ENCODE results near the gene ZG16.
"Not testable (repeated sequence)": the region's sequence is repeated elsewhere in the genome, so short reads cannot be mapped to it uniquely, and the experiment has no call there.

The ZG16 gene, protein sequence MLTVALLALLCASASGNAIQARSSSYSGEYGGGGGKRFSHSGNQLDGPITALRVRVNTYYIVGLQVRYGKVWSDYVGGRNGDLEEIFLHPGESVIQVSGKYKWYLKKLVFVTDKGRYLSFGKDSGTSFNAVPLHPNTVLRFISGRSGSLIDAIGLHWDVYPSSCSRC

DNA sequence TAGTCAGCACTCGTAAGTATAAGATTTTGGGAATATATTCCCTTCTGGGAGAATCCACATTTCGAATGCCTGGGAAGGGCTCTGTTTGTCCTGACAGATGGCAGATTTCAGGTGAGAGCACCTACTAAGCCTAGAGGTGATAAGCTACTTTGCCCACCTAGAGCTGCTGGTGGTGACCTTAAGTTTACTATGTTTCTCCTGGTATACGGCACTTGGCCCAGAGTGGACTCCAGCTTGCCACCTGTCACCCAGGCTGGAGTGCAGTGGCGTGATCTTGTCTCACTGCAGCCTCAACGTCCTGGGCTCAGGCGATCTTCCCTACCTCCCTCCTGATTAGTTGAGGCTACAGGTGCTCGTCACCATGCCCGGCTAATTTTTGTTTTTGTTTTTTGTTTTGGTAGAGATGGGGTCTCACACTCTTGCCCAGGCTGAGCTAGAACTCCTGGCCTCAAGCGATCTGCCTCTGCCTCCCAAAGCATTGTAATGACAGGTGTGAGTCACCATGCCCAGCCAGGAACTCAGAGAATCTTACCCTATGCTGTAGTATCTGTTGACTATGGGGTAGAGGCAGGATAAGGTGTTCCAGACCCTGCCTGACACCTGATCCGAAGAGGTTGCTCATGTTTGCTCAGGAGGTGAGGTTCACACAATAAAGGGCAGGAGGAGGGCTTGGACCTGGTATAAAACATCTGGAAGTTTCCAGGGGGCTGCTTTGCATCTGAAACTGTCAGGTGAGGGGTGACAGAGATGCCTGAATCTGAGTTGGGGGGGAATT lies at the start of gene ZG16:
TSS of gene ZG16 (plus strand) at position 681 of the 775 bp plus-strand sequence. CDS start 1,011 bp downstream, outside the sequence.
- DNase-seq: no peak

- no peak for DNase-seq
Observed at GRCh38 chr16:29729116-29729521, 48.9 kb upstream of the ZG16 start.

DNA sequence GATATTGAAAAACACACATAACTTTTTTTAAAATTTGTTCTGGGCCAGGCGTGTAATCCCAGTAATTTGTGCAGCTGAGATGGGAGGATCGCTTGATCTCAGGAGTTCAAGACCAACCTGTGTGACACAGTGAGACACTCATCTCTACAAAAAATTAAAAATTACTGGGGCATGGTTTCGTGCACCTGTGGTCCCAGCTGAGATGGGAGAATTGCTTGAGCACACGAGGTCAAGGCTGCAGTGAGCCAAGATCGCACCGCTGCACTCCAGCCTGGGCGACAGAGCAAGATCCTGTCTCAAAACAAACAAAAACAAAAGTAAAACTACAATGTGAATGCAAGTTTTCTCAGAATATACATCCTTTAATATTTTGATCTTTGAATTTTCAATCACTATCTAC lies 47.4 kb upstream of the ZG16 start:
- DNase-seq: no peak

DNA sequence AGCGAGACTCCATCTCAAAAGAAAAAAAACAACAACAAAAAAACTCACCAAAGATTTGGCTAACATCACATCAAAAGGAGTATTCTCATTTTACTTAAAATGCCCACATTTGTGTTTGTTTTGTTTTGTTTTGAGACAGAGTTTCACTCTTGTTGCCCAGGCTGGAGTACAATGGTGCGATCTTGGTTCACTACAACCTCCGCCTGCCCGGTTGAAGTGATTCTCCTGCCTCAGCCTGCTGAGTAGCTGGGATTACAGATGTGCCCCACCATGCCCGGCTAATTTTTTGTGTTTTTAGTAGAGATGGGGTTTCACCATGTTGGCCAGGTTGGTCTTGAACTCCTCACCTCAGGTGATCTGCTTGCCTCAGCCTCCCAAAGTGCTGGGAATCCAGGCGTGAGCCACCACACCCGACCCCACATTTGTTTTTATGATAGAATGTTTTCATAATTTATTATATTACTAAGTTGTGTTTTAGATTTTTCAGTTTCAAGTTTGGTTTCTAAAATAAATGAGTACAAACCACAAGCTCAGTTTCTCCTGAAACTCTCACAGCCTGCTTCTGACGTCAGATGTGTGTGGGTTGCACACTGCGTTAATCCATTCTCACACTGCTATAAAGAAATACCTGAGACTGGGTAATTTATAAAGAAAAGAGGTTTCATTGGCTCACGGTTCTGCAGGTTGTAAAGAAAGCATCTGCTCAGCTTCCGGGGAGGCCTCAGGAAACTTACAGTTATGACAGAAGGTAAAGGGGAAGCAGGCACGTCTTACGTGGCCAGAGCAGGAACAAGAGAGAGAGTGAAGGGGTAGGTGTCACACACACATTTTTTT lies 46.1 kb upstream of the ZG16 start:
- peak; percentile 83 to 88 for DNase-seq

- DNase-seq: no peak
Observed at GRCh38 chr16:29734786-29735185, 43.3 kb upstream of the ZG16 start.

- no peak for DNase-seq
Observed at GRCh38 chr16:29736112-29736511, 41.9 kb upstream of the ZG16 start.

DNA sequence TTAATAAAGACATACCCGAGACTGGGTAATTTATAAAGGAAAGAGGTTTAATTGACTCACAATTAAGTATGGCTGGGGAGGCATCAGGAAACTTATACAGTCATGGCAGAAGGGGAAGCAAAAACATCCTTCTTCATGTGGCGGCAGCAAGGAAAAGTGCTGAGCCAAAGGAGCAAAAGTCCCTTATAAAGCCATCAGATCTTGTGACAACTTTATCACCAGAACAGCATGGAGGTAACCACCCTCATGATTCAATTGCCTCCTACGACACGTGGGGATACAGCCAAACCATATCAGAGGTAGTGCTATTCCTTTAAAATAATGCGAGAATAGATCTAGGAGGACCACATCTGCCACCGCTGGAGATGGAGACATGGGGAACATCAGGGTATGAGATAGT lies 41.3 kb upstream of the ZG16 start:
- DNase-seq: no peak

DNA sequence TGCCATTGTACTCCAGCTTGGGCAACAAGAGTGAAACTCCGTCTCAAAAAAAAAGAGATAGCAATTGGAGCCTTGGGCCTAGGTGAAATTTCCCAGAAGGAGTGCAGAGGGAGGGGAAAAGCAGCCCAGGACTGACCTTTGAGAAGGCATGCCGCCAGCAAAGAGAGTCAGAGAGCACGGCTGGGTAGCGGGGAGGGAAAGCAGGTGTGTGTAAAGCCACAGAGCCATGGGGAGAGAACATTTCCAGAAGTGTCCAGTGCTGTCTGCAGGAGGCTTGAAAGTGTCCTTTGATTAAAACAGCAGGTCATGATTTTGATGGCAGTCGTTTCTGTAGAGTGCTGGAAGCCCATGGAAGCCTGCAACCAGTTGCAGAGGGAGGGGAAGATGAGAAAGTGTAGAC lies 40.3 kb upstream of the ZG16 start:
- no peak for DNase-seq

DNA sequence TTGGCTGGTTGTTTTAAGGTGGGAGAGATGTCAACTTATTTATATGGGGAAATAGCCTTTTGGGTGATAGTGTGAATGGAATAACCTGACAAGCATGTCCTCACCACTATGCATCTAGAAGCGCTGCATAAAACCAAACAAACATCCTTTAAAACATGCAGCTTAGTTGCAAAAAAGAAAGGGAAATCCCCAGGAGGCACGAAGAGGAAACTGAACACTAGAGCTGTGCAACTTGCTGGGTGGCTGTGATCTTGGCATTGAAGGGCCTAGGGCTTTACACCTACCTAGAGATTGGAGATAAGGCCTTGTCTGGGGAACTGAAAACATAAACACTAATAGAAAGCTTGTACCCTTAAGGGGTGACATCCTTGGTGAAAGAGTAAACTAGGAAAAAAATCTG lies 39.5 kb upstream of the ZG16 start:
- peak in 1 of 2 experiments; percentile 37 for DNase-seq

GRCh38 chr16:29739927-29740629 lies 38.0 kb upstream of the ZG16 start:
- DNase-seq: not testable (repeated sequence)

DNA sequence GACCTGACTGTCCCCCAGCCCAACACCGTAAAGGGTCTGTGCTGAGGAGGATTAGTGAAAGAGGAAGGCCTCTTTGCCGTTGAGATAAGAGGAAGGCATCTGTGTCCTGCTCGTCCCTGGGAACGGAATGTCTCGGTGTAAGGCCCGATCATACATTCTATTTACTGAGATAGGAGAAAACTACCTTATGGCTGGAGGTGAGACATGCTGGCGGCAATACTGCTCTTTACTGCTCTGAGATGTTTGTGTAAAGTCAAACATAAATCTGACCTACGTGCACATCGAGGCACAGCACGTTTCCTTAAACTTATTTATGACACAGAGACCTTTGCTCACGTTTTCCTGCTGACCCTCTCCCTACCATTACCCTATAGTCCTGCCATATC lies 37.4 kb upstream of the ZG16 start:
- DNase-seq: not testable (repeated sequence)

GRCh38 chr16:29742683-29743275 lies 35.3 kb upstream of the ZG16 start:
- DNase-seq: no peak

DNA sequence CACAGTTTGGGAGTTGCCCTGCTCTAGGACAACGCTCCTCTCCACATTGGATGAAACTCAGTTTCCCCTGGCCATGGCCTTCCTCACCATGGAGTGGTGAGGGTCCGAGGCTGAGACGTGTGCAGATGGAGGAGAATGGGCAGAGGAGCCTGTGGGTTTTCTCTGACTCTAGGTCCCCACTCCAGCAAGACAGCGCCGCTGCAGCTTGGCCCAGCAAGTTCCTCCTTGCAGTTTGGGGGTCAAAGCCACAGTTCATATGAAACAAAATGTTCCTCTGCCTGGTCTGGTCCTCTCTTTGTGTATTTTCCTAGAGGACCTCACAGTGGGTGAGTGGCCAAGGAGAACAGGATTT lies 34.6 kb upstream of the ZG16 start:
- DNase-seq: no peak

DNA sequence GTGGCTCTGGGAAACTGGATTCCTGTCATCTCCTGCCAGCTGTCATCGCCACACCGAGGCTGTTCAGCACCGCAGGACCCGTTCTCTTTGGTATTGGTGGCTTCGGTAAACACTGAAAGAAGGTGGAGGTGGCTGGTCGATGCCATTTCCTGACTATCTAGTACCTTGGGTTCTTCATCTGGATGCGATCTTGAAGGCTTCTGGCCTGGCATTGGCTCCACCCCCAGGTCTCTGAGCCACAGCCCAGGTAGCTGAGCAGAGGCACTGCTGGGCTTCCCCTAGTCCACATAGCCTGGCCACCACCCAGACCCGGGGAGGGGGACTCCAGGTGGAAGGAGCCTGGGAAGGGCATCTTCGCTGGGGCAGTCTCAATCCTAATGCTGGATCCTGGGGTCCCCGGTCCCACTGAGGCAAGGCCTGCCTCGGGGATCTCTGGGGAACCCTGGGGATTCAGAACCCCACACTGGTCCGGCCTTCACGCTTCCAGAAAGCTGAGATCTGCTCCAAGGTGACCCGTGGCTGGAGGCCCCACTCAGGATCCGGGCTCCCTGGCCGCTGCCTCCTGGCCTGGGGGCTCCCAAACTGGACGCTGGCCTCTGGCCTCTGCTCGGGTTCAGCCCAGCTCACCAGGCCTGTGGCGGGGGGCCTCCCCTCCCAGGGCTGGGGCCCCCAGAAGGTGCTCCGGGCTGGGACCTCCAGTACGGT lies 34.1 kb upstream of the ZG16 start:
- DNase-seq: peak; percentile 45 to 53

DNA sequence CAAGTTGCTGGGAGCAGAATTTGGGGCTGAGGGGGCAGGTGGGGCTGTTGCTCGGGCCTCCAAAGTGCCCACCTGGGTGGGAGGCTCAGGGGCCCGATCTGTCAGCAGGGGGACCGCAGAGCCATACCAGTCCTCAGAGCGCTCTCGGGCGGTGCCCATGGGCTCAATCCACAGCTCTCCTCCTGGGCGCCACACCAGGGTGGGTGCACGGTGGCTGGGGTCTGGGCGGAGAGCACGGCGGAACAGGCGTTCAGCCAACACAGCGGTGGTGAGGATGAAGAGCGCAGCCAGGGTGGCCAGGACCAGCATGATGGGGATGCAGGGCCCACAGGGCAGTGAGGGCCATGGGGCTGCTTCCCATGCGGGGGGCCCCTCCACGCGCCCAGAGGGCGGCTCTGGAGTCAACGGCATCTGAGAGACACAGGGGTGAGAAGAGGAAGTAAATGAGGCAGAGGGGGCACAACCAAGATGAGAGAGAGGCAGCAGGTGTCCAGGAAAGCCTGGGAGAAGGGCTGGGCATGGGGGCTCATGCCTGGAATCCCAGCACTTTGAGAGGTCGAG lies 33.4 kb upstream of the ZG16 start:
- peak in 1 of 2 experiments; percentile 22 for DNase-seq

DNA sequence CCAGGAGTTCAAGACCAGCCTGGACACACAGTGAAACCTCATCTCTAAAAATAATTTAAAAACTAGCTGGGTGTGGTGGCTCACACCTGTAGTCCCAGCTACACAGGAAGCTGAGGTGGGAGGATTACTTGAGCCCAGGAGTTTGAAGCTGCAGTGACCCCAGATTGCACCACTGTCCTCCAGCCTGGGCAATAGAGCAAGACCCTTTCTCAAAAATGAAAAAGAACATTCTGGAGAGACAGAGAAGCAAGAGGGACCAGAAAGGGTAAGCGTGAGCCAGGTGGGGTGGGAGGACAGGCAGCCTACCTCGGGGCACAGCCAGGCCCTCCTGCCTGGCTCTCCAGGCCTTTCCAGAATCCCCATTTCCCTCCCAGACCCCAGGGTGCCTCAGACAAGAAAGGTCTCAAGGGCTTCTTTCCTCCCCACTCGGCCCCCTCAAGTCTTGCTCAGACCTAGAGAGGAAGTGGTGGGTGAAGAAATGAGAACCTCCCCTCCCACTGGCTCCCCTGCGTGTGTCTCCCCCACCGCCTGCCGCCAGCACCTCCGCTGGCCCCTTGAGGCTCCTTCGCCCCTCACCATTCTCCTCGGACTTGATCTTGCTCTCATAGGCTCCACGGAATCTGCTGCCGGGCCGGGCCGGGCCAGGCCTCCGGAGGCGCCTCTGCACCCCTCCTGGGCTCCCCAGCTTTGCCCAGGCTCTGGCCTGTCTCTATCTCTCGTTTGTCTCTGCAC lies 32.8 kb upstream of the ZG16 start:
- DNase-seq: peak; percentile 62 to 67

DNA sequence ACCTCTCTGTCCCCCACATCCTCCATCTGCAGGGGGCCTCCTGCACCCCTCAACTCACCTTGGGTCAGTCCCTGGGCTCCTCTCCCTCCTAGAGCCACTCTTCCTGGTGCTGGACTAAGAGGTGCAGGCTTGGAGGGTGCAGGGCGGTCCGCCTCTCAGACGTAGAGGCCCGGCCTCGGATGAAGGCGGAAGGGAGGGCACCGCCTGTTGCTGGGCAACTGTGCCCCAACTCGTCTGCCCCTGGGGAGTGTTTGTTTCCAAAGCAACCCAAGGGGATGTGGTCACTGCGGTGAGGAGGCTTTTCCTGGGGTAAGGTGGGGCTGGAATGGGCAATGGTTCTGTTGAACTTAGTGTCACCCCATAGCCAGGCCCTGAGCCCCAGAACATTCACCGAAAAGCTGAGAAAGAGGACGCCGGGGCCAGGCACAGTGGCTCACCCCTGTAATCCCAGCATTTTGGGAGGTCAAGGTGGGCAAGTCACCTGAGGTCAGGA lies 32.2 kb upstream of the ZG16 start, which contains the start of gene C16orf54:
TSS of gene C16orf54 (minus strand) at position 138 of the 493 bp plus-strand sequence. CDS start 1,039 bp downstream, outside the sequence.
- DNase-seq: peak; percentile 86 to 90

DNA sequence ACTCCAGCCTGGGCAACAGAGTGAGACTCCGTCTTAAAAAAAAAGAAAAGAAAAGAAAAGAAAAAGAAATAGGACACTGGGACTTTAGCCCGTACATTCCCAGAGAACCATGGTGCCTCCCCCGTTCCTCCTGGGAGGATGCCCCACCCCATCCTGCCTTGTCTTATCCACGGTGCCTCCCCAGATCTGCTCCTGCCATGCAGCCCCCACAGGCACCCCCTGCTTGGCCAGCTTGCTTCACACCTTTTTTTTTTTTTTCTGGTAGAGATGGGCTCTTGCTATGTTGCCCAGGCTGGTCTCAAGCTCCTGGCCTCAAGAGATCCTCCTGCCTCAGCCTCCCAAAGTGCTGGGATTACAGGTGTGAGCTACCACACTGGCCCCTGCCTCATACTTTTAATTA lies 31.5 kb upstream of the ZG16 start:
- DNase-seq: not testable (repeated sequence)

DNA sequence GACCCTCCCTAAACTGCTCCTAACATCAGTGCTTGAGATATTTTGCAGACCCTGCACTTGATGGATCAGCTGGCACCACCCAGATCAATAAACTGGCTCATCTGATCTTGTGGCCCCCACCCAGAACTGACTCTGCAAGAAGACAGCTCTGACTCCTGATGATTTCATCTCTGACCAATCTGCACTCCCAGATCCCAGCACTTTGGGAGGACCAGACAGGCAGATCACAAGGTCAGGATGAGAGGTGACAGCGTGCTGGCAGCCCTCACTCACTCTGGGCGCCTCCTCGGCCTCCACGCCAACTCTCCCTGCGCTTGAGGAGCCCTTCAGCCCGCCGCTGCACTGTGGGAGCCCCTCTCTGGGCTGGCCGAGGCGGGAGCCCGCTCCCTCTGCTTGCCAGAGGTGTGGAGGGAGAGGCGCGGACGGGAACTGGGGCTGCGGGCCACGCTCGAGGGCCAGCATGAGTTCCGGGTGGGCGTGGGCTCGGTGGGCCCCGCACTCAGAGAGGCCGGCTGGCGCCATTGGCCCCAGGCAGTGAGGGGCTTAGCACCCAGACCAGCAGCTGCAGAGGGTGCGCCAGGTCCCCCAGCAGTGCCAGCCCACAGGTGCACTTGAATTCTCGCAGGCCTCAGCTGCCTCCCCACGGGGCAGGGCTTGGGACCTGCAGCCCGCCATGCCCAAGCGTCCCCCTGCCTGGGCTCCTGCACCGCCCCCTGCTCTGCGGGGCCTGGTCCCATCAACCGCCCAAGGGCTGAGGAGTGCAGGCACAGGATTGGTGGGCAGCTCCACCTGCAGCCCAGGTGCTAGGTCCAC lies 29.9 kb upstream of the ZG16 start:
- DNase-seq: no peak

DNA sequence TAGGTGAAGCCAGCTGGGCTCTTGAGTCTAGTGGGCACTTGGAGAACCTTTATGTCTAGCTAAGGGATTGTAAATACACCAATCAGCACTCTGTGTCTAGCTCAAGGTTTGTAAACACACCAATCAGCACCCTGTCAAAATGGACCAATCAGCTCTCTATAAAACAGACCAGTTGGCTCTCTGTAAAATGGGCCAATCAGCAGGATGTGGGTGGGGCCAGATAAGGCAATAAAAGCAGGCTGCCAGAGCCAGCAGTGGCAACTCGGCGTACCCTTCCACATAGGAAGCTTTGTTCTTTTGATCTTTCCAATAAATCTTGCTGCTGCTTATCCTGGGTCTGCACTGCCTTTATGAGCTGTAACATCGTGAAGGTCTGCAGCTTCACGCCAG lies 29.3 kb upstream of the ZG16 start:
- DNase-seq: not testable (repeated sequence)

Measured in activated CD4-positive, alpha-beta T cell treated with anti-CD3 and anti-CD28 coated beads, Interleukin-2, amount 50 U/mL, for 48 hours (primary cell).